ENCODE measurements around the gene FARP1. TPM values are rescaled to one million over a fixed set of nuclear protein-coding genes. Genes with fewer than 3 reads are reported as not detected.

FARP1 gene
- total and polyA plus RNA-seq, 10 of the 15 experiments (the other 5 are each of a cell fraction or from before 2014, with no cell fraction given): 0.17 to 6.9 (median 0.68) TPM

GRCh38 chr13:98406427-98406826 lies 263.5 kb downstream of the FARP1 start:
- in situ Hi-C loops (cut with MboI): no loop called here
- WGBS (ENCODE audit: insufficient coverage, insufficient replicate concordance, low lambda C conversion rate, missing lambda C conversion rate): 25% methylated on average over 9 of the region's 9 CpGs
- no TSS peak for BruUV-seq (replicated peaks)
- RAD21 ChIA-PET (ENCODE audit: unreplicated experiment): no interaction called here
- intact Hi-C loops (cut with micrococcal nuclease; ENCODE audit: unreplicated experiment): no loop called here
- H2AFZ ChIP-seq (ENCODE audit: control insufficient read depth, low read depth, low read length): no peak overlapping the region
- no peaks in the 10 kb centered on the region for H3K79me2 ChIP-seq (ENCODE audit: control insufficient read depth, insufficient read depth, low read length)
- H3K4me3 ChIP-seq: no peak overlapping the region
- no peaks in the 10 kb centered on the region for H3K9me3 ChIP-seq (replicated peaks; ENCODE audit: control insufficient read depth, insufficient read depth, low read length)
- no peak overlapping the region for H3K9ac ChIP-seq (ENCODE audit: control insufficient read depth, insufficient read depth, low read length)
- SMC1A ChIA-PET (ENCODE audit: uncharacterized antibody, unreplicated experiment): interaction anchor here (0.7 to 1.7 kb wide), 3 partner anchors 9 to 267 kb away, joined by 3 to 9 read pairs (median 7); no protein-coding TSS in a partner anchor
- no peak overlapping the region for H3K27ac ChIP-seq (ENCODE audit: control insufficient read depth, insufficient read depth)
- CTCF ChIA-PET: interaction anchor here (1.0 to 2.1 kb wide), 2 partner anchors 247 to 295 kb away, joined by 3 to 5 read pairs; no protein-coding TSS in a partner anchor
- no peaks in the 10 kb centered on the region for H3K36me3 ChIP-seq (ENCODE audit: control insufficient read depth in 2 of 2, insufficient read depth in 2 of 2, low read length in 1 of 2)
- POLR2A ChIA-PET: no interaction called here
- H4K20me1 ChIP-seq (ENCODE audit: control insufficient read depth, insufficient read depth): no peaks in the 10 kb centered on the region
- no peaks in the 10 kb centered on the region for H3K27me3 ChIP-seq (replicated peaks in 1 of 2; ENCODE audit: control insufficient read depth in 2 of 2, insufficient read depth in 2 of 2, low read length in 1 of 2)
- ATAC-seq: no peak
- no peaks in the 10 kb centered on the region for H3K4me1 ChIP-seq (ENCODE audit: control insufficient read depth, insufficient read depth, low read length)
- no peak for DNase-seq (ENCODE audit: low read depth, low spot score)
- H3K4me2 ChIP-seq (ENCODE audit: control insufficient read depth, insufficient read depth): no peak overlapping the region
- FAIRE-seq: no peak
- no peak for TF ChIP-seq NR2C1 (IDR thresholded peaks at IDR 0.05)
- no peak for TF ChIP-seq ZNF274 (IDR thresholded peaks at IDR 0.05; ENCODE audit: insufficient read depth, insufficient read length)
- TF ChIP-seq FOS (IDR thresholded peaks at IDR 0.05; ENCODE audit: borderline replicate concordance, extremely low read depth, insufficient read length): no peak
- TF ChIP-seq, protein P1, sequence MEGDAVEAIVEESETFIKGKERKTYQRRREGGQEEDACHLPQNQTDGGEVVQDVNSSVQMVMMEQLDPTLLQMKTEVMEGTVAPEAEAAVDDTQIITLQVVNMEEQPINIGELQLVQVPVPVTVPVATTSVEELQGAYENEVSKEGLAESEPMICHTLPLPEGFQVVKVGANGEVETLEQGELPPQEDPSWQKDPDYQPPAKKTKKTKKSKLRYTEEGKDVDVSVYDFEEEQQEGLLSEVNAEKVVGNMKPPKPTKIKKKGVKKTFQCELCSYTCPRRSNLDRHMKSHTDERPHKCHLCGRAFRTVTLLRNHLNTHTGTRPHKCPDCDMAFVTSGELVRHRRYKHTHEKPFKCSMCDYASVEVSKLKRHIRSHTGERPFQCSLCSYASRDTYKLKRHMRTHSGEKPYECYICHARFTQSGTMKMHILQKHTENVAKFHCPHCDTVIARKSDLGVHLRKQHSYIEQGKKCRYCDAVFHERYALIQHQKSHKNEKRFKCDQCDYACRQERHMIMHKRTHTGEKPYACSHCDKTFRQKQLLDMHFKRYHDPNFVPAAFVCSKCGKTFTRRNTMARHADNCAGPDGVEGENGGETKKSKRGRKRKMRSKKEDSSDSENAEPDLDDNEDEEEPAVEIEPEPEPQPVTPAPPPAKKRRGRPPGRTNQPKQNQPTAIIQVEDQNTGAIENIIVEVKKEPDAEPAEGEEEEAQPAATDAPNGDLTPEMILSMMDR (IDR thresholded peaks at IDR 0.05 in 2 of 3, conservative IDR thresholded peaks at IDR 0.05 in 1 of 3; ENCODE audit: control insufficient read depth in 2 of 3, extremely low read depth in 1 of 3, insufficient read depth in 1 of 3, low read depth in 3 of 3, low read length in 3 of 3): 0 out of 6 replicates have a peak, but pooled peaks of 1 of the 3 experiments have one; percentile 9

DNA sequence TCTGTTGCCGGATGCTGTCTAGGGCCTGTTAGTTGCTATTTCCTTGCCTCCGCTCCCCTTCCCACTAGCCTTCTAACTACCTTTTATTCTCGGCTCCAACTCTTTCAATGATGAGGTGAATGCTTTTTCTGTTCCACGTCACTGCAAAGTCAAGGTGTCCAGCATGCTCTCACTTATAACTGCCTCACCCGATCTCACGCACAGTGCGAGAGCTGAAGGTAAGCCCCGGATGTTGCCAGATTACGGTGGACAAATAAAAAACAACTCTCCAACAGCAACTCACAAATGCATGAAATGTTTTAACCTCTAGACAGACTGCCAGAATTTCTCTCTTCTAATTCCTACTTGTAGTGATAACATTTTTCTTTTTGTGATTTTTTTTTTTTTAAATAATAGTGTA lies 264.1 kb downstream of the FARP1 start:
- ChIA-PET RAD21 (ENCODE audit: unreplicated experiment) (no interaction called here), SMC1A (ENCODE audit: uncharacterized antibody, unreplicated experiment) (interaction anchor here (1.3 kb wide), 1 partner anchor 10 kb away, joined by 7 read pairs; no protein-coding TSS in a partner anchor), CTCF (interaction anchor here (1.0 kb wide), 1 partner anchor 294 kb away, joined by 3 read pairs; no protein-coding TSS in a partner anchor), POLR2A (no interaction called here)
- WGBS (ENCODE audit: insufficient coverage, insufficient replicate concordance, low lambda C conversion rate, missing lambda C conversion rate): 75% methylated on average over 9 of the region's 9 CpGs
- H2AFZ ChIP-seq (ENCODE audit: control insufficient read depth, low read depth, low read length): no peak overlapping the region
- no peak overlapping the region for H3K4me3 ChIP-seq
- H3K36me3 ChIP-seq (ENCODE audit: control insufficient read depth in 2 of 2, insufficient read depth in 2 of 2, low read length in 1 of 2): no peaks in the 10 kb centered on the region
- ATAC-seq: no peak
- H3K79me2 ChIP-seq (ENCODE audit: control insufficient read depth, insufficient read depth, low read length): no peaks in the 10 kb centered on the region
- H3K4me2 ChIP-seq (ENCODE audit: control insufficient read depth, insufficient read depth): no peak overlapping the region
- H3K9ac ChIP-seq (ENCODE audit: control insufficient read depth, insufficient read depth, low read length): no peak overlapping the region
- no peak overlapping the region for H3K27ac ChIP-seq (ENCODE audit: control insufficient read depth, insufficient read depth)
- H3K4me1 ChIP-seq (ENCODE audit: control insufficient read depth, insufficient read depth, low read length): no peaks in the 10 kb centered on the region
- no peaks in the 10 kb centered on the region for H4K20me1 ChIP-seq (ENCODE audit: control insufficient read depth, insufficient read depth)
- no TSS peak for BruUV-seq (replicated peaks)
- H3K27me3 ChIP-seq (replicated peaks in 1 of 2; ENCODE audit: control insufficient read depth in 2 of 2, insufficient read depth in 2 of 2, low read length in 1 of 2): no peaks in the 10 kb centered on the region
- no peaks in the 10 kb centered on the region for H3K9me3 ChIP-seq (replicated peaks; ENCODE audit: control insufficient read depth, insufficient read depth, low read length)
- intact Hi-C loops (cut with micrococcal nuclease; ENCODE audit: unreplicated experiment) (no loop called here), in situ Hi-C loops (cut with MboI) (no loop called here)
- FAIRE-seq: no peak
- DNase-seq (ENCODE audit: low read depth, low spot score): no peak
- TF ChIP-seq MYC (IDR thresholded peaks at IDR 0.05; ENCODE audit: insufficient read depth, insufficient read length, insufficient replicate concordance, low read length, severe bottlenecking) (no peak), E2F4 (IDR thresholded peaks at IDR 0.05; ENCODE audit: low read depth, low read length) (no peak), RELA (IDR thresholded peaks at IDR 0.05; ENCODE audit: borderline replicate concordance, partially characterized antibody) (no peak), EP300 (IDR thresholded peaks at IDR 0.05; ENCODE audit: borderline replicate concordance in 1 of 2, control insufficient read depth in 1 of 2, low read depth in 2 of 2, low read length in 2 of 2) (no peak)
- TF ChIP-seq, protein P2, sequence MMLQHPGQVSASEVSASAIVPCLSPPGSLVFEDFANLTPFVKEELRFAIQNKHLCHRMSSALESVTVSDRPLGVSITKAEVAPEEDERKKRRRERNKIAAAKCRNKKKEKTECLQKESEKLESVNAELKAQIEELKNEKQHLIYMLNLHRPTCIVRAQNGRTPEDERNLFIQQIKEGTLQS (IDR thresholded peaks at IDR 0.05; ENCODE audit: borderline replicate concordance, extremely low read depth, low read depth, low read length): no peak
